GM08714 (cell line): ENCODE data around the gene HCN2.
"Not testable (repeated sequence)": the region's sequence is repeated elsewhere in the genome, so short reads cannot be mapped to it uniquely, and the experiment has no call there.

Experiments used
- H3K4me3 ChIP-seq: fragments of 200-500 bp; sonication (Bioruptor generic); 2 replicates; pipeline ENCODE4 v1.5.1; 2014; ENCODE audit warnings: mild to moderate bottlenecking, low read length, inconsistent platforms
- ZNF274 ChIP-seq: IDR thresholded peaks from 2 replicates; pipeline ENCODE4 v1.6.1; 2012; ENCODE audit warnings: mild to moderate bottlenecking, low read depth, low read length

The HCN2 gene

GRCh38 chr19:576768-577438, 12.8 kb upstream of the HCN2 start:
- no peak for TF ChIP-seq ZNF274
- no peak overlapping the region for H3K4me3 ChIP-seq

GRCh38 chr19:577439-578392, 12.0 kb upstream of the HCN2 start:
- H3K4me3 ChIP-seq = no peak overlapping the region
- TF ChIP-seq ZNF274 = no peak

GRCh38 chr19:579111-579841, 10.4 kb upstream of the HCN2 start:
- H3K4me3 ChIP-seq = no peak overlapping the region
- TF ChIP-seq ZNF274 = no peak

GRCh38 chr19:579842-580155, 9.9 kb upstream of the HCN2 start:
- TF ChIP-seq ZNF274 = no peak
- no peak overlapping the region for H3K4me3 ChIP-seq

GRCh38 chr19:580274-580835, 9.3 kb upstream of the HCN2 start:
- H3K4me3 ChIP-seq = no peak overlapping the region
- no peak for TF ChIP-seq ZNF274

- H3K4me3 ChIP-seq = no peak overlapping the region
- no peak for TF ChIP-seq ZNF274
These were observed 8.1 kb upstream of the HCN2 start for GRCh38 chr19:581399-582111.

GRCh38 chr19:582497-583197, 7.0 kb upstream of the HCN2 start:
- no peak overlapping the region for H3K4me3 ChIP-seq
- TF ChIP-seq ZNF274 = no peak

GRCh38 chr19:583198-583967, 6.3 kb upstream of the HCN2 start:
- TF ChIP-seq ZNF274 = no peak
- no peak overlapping the region for H3K4me3 ChIP-seq

- no peak for TF ChIP-seq ZNF274
- H3K4me3 ChIP-seq = no peak overlapping the region
These were observed 5.8 kb upstream of the HCN2 start for GRCh38 chr19:583968-584239.

GRCh38 chr19:584240-585001, 5.3 kb upstream of the HCN2 start:
- TF ChIP-seq ZNF274 = no peak
- no peak overlapping the region for H3K4me3 ChIP-seq

- H3K4me3 ChIP-seq = not testable (repeated sequence)
These were observed 4.5 kb upstream of the HCN2 start for GRCh38 chr19:585146-585545.

GRCh38 chr19:585551-586110, 4.0 kb upstream of the HCN2 start:
- no peak for TF ChIP-seq ZNF274
- H3K4me3 ChIP-seq = no peak overlapping the region
